ENCODE measurements around the gene CCNE1. TPM values are rescaled to one million over a fixed set of nuclear protein-coding genes. Genes with fewer than 3 reads are reported as not detected.

The CCNE1 gene
- total and polyA plus RNA-seq, 9 of the 15 experiments (the other 6 are each of a cell fraction or from before 2014, with no cell fraction given): 6.2 to 41.0 (median 31.6) TPM

GRCh38 chr19:29811125-29812079, at the start of gene CCNE1 (continued):
- TF ChIP-seq RREB1 (CRISPR knock-in tag; IDR thresholded peaks at IDR 0.05): no peak
- peak; percentile 29; the same call in 1 of the 2 replicates for TF ChIP-seq MBD2 (IDR thresholded peaks at IDR 0.05; ENCODE audit: borderline replicate concordance, low read depth)
- TF ChIP-seq ESRRA (IDR thresholded peaks at IDR 0.05; ENCODE audit: borderline replicate concordance, low read depth): peak; percentile 100
- peak in 2 of 3 experiments; percentile 36 to 78; a peak in 3 of 6 replicates for TF ChIP-seq ZBTB11 (CRISPR knock-in tag; IDR thresholded peaks at IDR 0.05)
- no peak for TF ChIP-seq SLC30A9 (CRISPR knock-in tag; IDR thresholded peaks at IDR 0.05)
- no peak for TF ChIP-seq SP2 (IDR thresholded peaks at IDR 0.05; ENCODE audit: extremely low read depth, low read depth, low read length, poor library complexity, severe bottlenecking)
- TF ChIP-seq MTA1 (IDR thresholded peaks at IDR 0.05; ENCODE audit: borderline replicate concordance): no peak
- peak; percentile 60; the same call in 1 of the 2 replicates for TF ChIP-seq GABPA (tag; conservative IDR thresholded peaks at IDR 0.05; ENCODE audit: low read depth)
- no peak for TF ChIP-seq ZNF212 (CRISPR knock-in tag; IDR thresholded peaks at IDR 0.05)
- no peak for TF ChIP-seq ZNF324 (CRISPR knock-in tag; IDR thresholded peaks at IDR 0.05)
- TF ChIP-seq ZNF174 (CRISPR knock-in tag; IDR thresholded peaks at IDR 0.05): no peak
- TF ChIP-seq SP1 (CRISPR knock-in tag; IDR thresholded peaks at IDR 0.05): peak; percentile 84
- TF ChIP-seq STAG1 (CRISPR knock-in tag; IDR thresholded peaks at IDR 0.05; ENCODE audit: borderline replicate concordance): 0 out of 2 replicates have a peak, but pooled peaks have one; percentile 20
- TF ChIP-seq THAP12 (CRISPR knock-in tag; IDR thresholded peaks at IDR 0.05): peak; percentile 79; the same call in 1 of the 2 replicates
